Myometrial cell (primary cell): ENCODE data around the gene PHF11. TPM values are rescaled to one million over a fixed set of nuclear protein-coding genes. Genes with fewer than 3 reads are reported as not detected.

Source experiments
- total RNA-seq: library from RNA; depleted of rRNA; stranded (reverse); fragments of >200 nt; gene quantifications from 2 replicates; pipeline ENCODE4 v1.2.3, GENCODE V29; 2015

The PHF11 gene
- 21.6 and 24.8 TPM in 2 replicates for total RNA-seq

DNA sequence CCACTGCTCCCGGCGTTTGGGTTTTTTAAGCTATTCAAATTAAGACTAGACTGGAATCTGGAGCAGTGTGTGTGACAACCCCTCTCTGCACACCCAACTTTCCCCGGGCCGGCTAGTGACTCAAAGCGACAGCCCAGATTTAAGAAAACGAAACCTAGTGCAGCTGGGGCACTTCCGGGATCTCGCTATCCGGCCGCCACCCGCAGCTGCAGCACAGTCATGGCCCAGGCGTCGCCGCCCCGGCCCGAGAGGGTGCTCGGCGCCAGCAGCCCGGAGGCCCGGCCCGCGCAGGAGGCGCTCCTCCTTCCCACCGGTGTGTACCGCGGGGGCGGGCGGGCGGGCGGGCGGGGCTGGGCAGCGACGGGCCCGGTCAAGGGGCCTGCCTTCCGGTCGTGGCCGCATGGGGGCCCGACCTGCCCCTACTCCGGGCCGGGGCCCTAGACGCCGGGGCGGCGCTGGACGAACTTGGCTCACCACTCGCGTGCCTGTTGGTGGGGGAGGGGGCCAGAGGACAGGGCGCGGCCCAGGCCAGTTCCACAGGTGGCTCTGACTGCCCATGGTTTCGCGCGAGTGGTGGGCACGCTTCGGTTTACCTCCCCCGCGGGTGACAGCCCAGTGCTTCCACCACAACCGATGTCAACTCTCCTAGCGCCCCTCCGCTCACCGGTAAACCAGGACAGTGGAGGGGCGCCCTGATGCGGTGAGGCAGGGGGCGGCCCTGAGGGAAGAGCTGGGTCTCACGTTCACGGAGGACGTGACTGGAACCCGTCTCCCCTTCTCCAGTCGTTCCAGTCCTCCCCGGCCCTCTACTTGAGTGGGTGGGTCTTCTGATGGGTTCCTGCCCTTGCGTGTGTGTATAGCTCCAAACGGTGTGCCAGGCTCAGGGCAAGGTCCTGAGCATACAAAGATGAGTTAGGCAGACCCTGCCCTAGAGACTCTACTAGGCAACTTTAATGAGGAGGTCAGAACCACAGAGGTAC is at the start of gene PHF11:
PHF11 (plus strand) TSS at position 171 of the 980 bp plus-strand sequence; CDS start at position 220, 49 bp downstream.

Other genes starting within 250 kb of the PHF11 start
- 1.7 and 2.3 TPM in 2 replicates for gene CDADC1, start 248.0 kb upstream of the PHF11 start, total RNA-seq
- 6.4 and 8.1 TPM in 2 replicates for gene CAB39L, start 51.9 kb upstream of the PHF11 start, total RNA-seq
- gene SETDB2, start 51.7 kb upstream of the PHF11 start, total RNA-seq: 7.8 and 11.5 TPM in 2 replicates
- 13.0 and 18.3 TPM in 2 replicates for gene RCBTB1, start 89.6 kb downstream of the PHF11 start, total RNA-seq
- gene ARL11, start 132.6 kb downstream of the PHF11 start, total RNA-seq: not detected in 2 replicates
- 96.3 and 147 TPM in 2 replicates for gene EBPL, start 195.5 kb downstream of the PHF11 start, total RNA-seq